ENCODE data around the gene RDH8.

Gene RDH8

GRCh38 chr19:10043286-10043927 is 30.1 kb downstream of the RDH8 start:
- no peak for DNase-seq

GRCh38 chr19:10044390-10044789 is 31.1 kb downstream of the RDH8 start:
- DNase-seq = no peak

GRCh38 chr19:10045371-10045770 is 32.1 kb downstream of the RDH8 start:
- no peak for DNase-seq

- no peak for DNase-seq
These were observed 36.3 kb downstream of the RDH8 start for GRCh38 chr19:10049626-10050025.

GRCh38 chr19:10052602-10053360 is 39.5 kb downstream of the RDH8 start:
- no peak for DNase-seq

GRCh38 chr19:10061717-10062310 is 48.5 kb downstream of the RDH8 start:
- DNase-seq = no peak

GRCh38 chr19:10068205-10068604 is 54.9 kb downstream of the RDH8 start:
- DNase-seq = no peak

- DNase-seq = no peak
These were observed 55.8 kb downstream of the RDH8 start for GRCh38 chr19:10069046-10069445.

- DNase-seq = no peak
These were observed 57.6 kb downstream of the RDH8 start for GRCh38 chr19:10070730-10071446.
